ENCODE results near the gene FBXW8. TPM values are rescaled to one million over a fixed set of nuclear protein-coding genes. Genes with fewer than 3 reads are reported as not detected.

The FBXW8 gene
- total and polyA plus RNA-seq, 12 donors, result 2.4 to 11.3 (median 7.4) TPM

GRCh38 chr12:116898669-116899068, 12.1 kb upstream of the FBXW8 start:
- DNase-seq (no peak), ATAC-seq (no peak)
- H3K4me3 ChIP-seq, result no peak overlapping the region
- no peak for TF ChIP-seq CTCF (IDR thresholded peaks at IDR 0.05)
- intact Hi-C loops (cut with DNase I), result no loop called here
- H3K9me3 ChIP-seq, result no peaks in the 10 kb centered on the region
- peaks cover 0 to 49% (median 33%) of the 10 kb centered on the region in 7 donors for H3K27me3 ChIP-seq
- H3K36me3 ChIP-seq, result no peaks in the 10 kb centered on the region
- no peak overlapping the region for H3K27ac ChIP-seq
- no peaks in the 10 kb centered on the region for H3K4me1 ChIP-seq
- WGBS, 2 donors, result 65 to 67% methylated on average over 3 of the region's 3 CpGs

- Histone ChIP-seq H3K27ac (no peak overlapping the region), H3K4me1 (no peaks in the 10 kb centered on the region), H3K9me3 (no peaks in the 10 kb centered on the region), H3K4me3 (no peak overlapping the region), H3K27me3 (peaks cover 0 to 44% (median 36%) of the 10 kb centered on the region in 7 donors), H3K36me3 (no peaks in the 10 kb centered on the region)
- no peak for DNase-seq
- ATAC-seq, result no peak
- intact Hi-C loops (cut with DNase I), result no loop called here
- TF ChIP-seq CTCF (IDR thresholded peaks at IDR 0.05), result no peak
- WGBS, 2 donors, result 74 to 81% methylated on average over 2 of the region's 2 CpGs
Measured at GRCh38 chr12:116901612-116902011, 9.1 kb upstream of the FBXW8 start.

- H3K27ac ChIP-seq, result no peak overlapping the region
- no peaks in the 10 kb centered on the region for H3K36me3 ChIP-seq
- ATAC-seq (no peak), DNase-seq (no peak)
- H3K4me1 ChIP-seq, result no peaks in the 10 kb centered on the region
- no peak for TF ChIP-seq CTCF (IDR thresholded peaks at IDR 0.05)
- WGBS, 2 donors, result 71 to 75% methylated on average over 4 of the region's 4 CpGs
- peaks cover 0 to 41% (median 29%) of the 10 kb centered on the region in 7 donors for H3K27me3 ChIP-seq
- H3K9me3 ChIP-seq, result no peaks in the 10 kb centered on the region
- no peak overlapping the region for H3K4me3 ChIP-seq
- intact Hi-C loops (cut with DNase I), result no loop called here
Measured at GRCh38 chr12:116903818-116904217, 6.9 kb upstream of the FBXW8 start.

- no peaks in the 10 kb centered on the region for H3K9me3 ChIP-seq
- TF ChIP-seq CTCF (IDR thresholded peaks at IDR 0.05), result no peak
Measured at GRCh38 chr12:116906285-116906684, 4.5 kb upstream of the FBXW8 start.

More at GRCh38 chr12:116906285-116906684, 4.5 kb upstream of the FBXW8 start:
- 88 to 93% methylated on average over 4 of the region's 4 CpGs for WGBS, 2 donors
- H3K27ac ChIP-seq, result no peak overlapping the region
- H3K4me1 ChIP-seq, result peaks cover 0 to 4% (median under 1%) of the 10 kb centered on the region in 9 donors
- no peak for DNase-seq
- no peak for ATAC-seq
- no peak overlapping the region for H3K4me3 ChIP-seq
- intact Hi-C loops (cut with DNase I), result no loop called here
- no peaks in the 10 kb centered on the region for H3K36me3 ChIP-seq
- peaks cover 0 to 20% (median 8%) of the 10 kb centered on the region in 7 donors for H3K27me3 ChIP-seq
